Activated naive CD4-positive, alpha-beta T cell treated with anti-CD3 and anti-CD28 coated beads, Interleukin-2, amount 50 U/mL, for 24 hours (primary cell): ENCODE measurements around the gene SLC6A3.

Experiments used
- H3K27ac Mint-ChIP-seq: one replicate; pipeline ENCODE4 v1.8.0; 2021; ENCODE audit warnings: mild to moderate bottlenecking, mixed read lengths
- H3K27me3 Mint-ChIP-seq: one replicate; pipeline ENCODE4 v1.8.0; 2021; ENCODE audit warnings: mixed read lengths
- H3K36me3 Mint-ChIP-seq: one replicate; pipeline ENCODE4 v1.8.0; 2021; ENCODE audit warnings: mixed read lengths
- H3K4me1 Mint-ChIP-seq: one replicate; pipeline ENCODE4 v1.8.0; 2021; ENCODE audit warnings: mixed read lengths
- H3K4me3 Mint-ChIP-seq: one replicate; pipeline ENCODE4 v1.8.0; 2021; ENCODE audit warnings: mild to moderate bottlenecking, mixed read lengths
- H3K9me3 Mint-ChIP-seq: one replicate; pipeline ENCODE4 v1.8.0; 2021; ENCODE audit warnings: mixed read lengths

The SLC6A3 gene

DNA sequence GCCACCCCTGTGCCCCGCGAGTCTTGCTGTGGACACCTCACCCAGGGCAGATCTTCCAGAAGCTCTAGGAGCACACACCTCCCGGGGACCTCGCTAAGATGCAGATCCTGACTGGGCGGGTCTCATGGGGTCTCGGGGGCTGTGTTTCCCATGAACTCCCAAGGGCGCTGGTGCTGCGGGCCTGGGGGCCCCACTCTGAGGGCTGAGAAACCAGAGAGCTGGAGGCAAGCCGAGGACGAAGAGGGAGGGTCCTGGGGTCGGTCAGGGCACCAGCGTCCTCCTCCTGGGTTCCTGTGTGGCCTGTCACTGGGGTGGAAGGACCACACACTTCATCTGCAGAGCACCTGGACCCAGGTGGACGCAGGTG is 30.2 kb downstream of the SLC6A3 start:
- H3K27ac Mint-ChIP-seq: no peak overlapping the region
- H3K9me3 Mint-ChIP-seq: no peaks in the 10 kb centered on the region
- H3K27me3 Mint-ChIP-seq: peaks cover 7% of the 10 kb centered on the region
- H3K4me3 Mint-ChIP-seq: no peak overlapping the region
- no peaks in the 10 kb centered on the region for H3K36me3 Mint-ChIP-seq
- H3K4me1 Mint-ChIP-seq: no peaks in the 10 kb centered on the region

- Mint-ChIP-seq H3K36me3 (no peaks in the 10 kb centered on the region), H3K27ac (no peak overlapping the region), H3K9me3 (no peaks in the 10 kb centered on the region), H3K4me3 (no peak overlapping the region), H3K27me3 (peaks cover 8% of the 10 kb centered on the region), H3K4me1 (no peaks in the 10 kb centered on the region)
Measured at GRCh38 chr5:1414311-1415058, 30.8 kb downstream of the SLC6A3 start.

- Mint-ChIP-seq H3K4me1 (no peaks in the 10 kb centered on the region), H3K4me3 (no peak overlapping the region), H3K9me3 (no peaks in the 10 kb centered on the region), H3K36me3 (no peaks in the 10 kb centered on the region), H3K27me3 (peaks cover 9% of the 10 kb centered on the region), H3K27ac (no peak overlapping the region)
Measured at GRCh38 chr5:1413611-1414241, 31.5 kb downstream of the SLC6A3 start.

DNA sequence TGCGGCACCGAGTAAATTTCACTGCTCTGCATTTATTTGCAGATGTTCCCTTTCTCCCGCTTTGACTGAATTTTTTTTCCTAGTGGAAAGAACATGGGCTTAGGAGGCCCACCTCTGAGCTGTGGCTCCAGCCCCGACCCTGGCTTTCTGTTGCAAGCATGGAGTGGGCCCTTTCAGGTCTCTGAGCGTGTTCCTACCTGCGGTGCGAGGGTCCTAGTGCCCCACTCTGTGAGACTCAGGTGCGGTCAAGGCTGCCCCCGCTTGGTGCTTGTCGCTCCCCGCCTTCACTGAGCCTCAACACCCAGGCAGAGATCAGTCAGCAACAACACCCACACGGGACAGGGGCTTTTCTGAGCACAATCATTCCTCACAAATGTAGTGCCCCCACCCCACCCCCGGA is 32.0 kb downstream of the SLC6A3 start:
- Mint-ChIP-seq H3K4me1 (no peaks in the 10 kb centered on the region), H3K4me3 (no peak overlapping the region), H3K9me3 (no peaks in the 10 kb centered on the region)

DNA sequence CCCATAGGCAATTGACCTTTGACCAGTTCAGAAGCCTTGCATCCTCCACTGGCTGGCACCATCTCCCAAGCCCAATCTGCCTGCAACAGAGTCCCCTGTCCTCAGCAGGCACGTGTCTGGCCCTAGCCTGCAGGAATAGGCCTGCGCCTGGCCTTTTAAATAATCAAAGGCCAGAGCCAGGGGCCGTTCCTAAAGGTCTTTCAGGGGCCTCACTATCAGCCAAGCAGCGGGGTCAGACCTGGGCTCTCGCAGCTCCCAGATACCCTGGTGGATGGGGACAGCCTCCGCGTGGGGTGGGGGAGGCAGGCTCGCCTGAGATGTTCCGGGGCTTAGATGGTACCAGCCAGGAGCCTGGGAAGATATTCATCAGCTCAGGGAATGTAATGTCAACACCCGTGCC is 32.6 kb downstream of the SLC6A3 start:
- Mint-ChIP-seq H3K9me3 (no peaks in the 10 kb centered on the region), H3K4me1 (no peaks in the 10 kb centered on the region), H3K36me3 (no peaks in the 10 kb centered on the region), H3K27me3 (peaks cover 11% of the 10 kb centered on the region), H3K4me3 (no peak overlapping the region), H3K27ac (no peak overlapping the region)

More for the DNA sequence above, 32.0 kb downstream of the SLC6A3 start:
- no peak overlapping the region for H3K27ac Mint-ChIP-seq
- H3K27me3 Mint-ChIP-seq: peaks cover 10% of the 10 kb centered on the region
- H3K36me3 Mint-ChIP-seq: no peaks in the 10 kb centered on the region

GRCh38 chr5:1412163-1412562 is 33.1 kb downstream of the SLC6A3 start:
- Mint-ChIP-seq H3K4me1 (no peaks in the 10 kb centered on the region), H3K27me3 (peaks cover 11% of the 10 kb centered on the region), H3K27ac (no peak overlapping the region), H3K36me3 (no peaks in the 10 kb centered on the region), H3K9me3 (no peaks in the 10 kb centered on the region), H3K4me3 (no peak overlapping the region)

DNA sequence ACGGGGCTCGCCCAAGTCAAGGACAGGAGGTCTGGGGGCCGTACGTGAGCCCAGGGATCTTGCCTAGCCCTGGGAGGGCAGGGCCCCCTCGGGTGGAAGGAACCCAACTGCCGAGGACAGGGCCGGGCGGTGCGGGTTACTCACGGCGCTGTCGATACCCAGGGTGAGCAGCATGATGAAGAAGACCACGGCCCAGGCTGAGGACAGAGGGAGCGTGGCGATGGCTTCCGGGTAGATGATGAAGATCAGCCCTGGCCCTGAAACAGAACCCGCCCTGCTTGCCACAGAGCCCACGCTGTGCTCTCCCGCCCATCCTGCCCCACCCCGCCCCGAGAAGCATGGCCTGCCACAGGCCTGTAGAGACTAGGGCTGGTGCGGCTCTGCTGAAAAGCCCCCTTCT is 34.1 kb downstream of the SLC6A3 start:
- Mint-ChIP-seq H3K4me3 (no peak overlapping the region), H3K9me3 (no peaks in the 10 kb centered on the region), H3K27me3 (peaks cover 11% of the 10 kb centered on the region), H3K27ac (no peak overlapping the region), H3K36me3 (no peaks in the 10 kb centered on the region), H3K4me1 (no peaks in the 10 kb centered on the region)

DNA sequence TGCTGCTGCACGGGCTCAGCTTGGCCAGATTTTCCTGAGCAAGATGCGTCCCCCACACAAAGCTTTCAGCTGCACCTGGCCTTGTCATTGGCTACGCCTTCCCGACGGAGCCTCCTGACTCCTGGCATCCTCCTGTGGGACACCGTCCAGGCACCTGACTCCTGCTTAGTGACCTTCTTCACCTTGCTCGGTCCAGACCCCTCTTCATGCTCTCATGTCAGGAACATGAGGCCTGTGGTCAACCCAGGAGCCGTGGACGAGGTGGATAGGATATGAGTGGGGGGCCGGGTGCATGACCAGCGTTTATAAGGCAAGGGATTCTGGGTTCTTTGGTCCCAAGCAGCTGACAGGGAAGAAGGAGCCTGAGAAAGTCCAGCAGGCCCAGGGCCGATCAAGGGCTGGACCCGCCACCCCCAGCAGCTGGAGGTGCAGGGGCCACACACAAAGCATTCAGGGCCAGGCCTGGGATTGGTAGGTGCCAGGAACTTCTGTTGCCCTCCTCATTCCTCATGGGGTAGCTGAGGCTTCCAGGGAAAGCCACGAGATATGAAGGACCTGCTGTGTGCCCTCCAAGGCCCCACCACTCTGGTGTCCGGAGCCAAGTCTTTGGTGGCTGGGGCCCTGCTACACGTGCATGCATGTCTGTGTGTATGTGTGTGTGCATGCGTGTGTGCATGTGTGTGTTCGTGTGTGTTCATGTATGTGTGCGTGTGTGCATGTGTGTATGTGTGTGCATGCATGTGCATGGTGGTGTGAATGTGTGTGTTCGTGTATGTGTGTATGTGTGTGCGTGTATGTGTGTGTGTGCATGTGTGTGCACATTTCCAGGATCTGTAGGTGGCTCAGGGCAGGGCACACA is 34.9 kb downstream of the SLC6A3 start:
- Mint-ChIP-seq H3K36me3 (no peaks in the 10 kb centered on the region), H3K27ac (no peak overlapping the region), H3K4me1 (no peaks in the 10 kb centered on the region), H3K9me3 (no peaks in the 10 kb centered on the region), H3K4me3 (no peak overlapping the region), H3K27me3 (peaks cover 11% of the 10 kb centered on the region)

DNA sequence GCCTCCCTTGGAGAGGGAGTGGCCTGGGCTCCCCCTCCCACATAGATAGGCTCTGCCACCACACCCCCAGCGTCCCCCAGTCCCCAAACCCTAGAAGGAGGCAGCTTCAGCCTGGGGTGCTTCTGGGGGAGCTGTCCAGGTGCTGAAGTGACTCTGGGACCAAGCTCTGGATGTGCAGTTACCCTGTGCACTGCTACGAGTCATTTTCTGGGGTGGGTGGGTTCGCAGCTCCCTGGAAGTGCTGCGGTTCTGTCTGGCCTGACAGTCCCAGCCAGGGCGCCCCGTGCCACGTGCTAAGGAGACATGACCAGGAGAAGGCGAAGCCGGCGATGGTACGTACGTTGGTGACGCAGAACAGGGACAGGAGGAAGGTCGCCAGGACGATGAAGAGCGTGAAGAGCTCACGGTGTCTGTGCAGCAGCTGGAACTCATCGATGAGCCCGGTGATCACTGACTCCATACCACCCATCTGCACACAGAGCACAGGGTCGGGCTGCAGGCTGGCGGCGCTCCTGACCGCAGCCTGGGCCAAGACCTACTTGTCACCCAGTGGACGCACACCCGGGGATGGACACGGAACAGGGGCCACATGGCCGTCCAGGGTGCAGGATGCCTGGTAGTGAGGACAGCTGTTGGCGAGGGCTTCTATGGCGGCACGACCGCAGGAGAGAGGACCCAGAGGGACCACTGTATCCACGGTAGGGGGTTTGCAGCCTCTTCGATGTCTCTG is 35.7 kb downstream of the SLC6A3 start:
- Mint-ChIP-seq H3K36me3 (no peaks in the 10 kb centered on the region), H3K4me3 (no peak overlapping the region), H3K27me3 (peaks cover 11% of the 10 kb centered on the region), H3K9me3 (no peaks in the 10 kb centered on the region), H3K27ac (peak overlapping the region; percentile 8), H3K4me1 (no peaks in the 10 kb centered on the region)

DNA sequence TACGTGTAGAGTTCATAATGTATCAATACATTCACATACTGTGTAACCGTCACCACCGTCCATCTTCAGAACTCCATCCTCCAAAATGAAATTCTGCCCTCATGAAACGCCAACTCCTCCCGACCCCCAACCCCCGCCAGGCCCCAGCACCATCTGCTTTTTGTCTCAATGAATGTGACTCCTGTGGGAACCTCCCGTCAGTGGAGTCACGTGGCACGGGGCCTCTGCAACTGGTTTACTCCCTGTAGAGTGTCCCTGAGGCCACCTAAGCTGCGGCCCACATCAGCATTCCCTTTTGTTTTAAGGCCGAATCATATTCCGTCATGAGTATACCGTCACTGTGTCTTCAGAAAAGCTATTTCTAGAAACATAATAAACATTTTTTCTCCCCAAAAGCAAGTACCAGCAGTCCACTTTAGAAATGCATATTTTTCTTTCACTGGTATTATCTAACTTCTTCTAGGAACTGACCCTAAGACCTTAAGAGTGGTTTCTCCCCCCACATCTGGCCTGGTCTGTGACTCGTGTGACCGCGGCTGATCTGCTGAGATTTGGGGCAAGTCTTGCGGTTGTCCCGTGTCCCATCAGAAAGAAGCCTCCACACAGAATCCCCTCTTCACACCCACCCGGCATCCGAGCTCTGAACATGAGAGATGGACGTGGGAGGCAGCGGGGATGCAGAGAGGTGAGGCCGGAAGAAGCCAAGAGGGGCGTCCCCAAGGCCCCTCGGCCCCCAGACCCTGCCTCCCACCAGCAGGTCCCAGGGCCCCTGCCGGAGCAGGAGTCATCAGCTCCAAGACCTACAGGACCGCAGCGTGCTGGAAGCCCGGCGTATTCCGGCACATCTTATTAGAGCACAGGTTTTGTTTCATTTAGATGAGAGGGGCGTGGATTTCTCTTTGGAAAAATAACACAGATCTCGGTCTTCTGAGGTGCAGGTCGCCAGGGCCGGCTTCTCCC is 38.3 kb downstream of the SLC6A3 start:
- H3K4me3 Mint-ChIP-seq: no peak overlapping the region
- no peaks in the 10 kb centered on the region for H3K9me3 Mint-ChIP-seq
- no peaks in the 10 kb centered on the region for H3K36me3 Mint-ChIP-seq
- peaks cover 7% of the 10 kb centered on the region for H3K27me3 Mint-ChIP-seq
- no peaks in the 10 kb centered on the region for H3K4me1 Mint-ChIP-seq
- H3K27ac Mint-ChIP-seq: no peak overlapping the region

DNA sequence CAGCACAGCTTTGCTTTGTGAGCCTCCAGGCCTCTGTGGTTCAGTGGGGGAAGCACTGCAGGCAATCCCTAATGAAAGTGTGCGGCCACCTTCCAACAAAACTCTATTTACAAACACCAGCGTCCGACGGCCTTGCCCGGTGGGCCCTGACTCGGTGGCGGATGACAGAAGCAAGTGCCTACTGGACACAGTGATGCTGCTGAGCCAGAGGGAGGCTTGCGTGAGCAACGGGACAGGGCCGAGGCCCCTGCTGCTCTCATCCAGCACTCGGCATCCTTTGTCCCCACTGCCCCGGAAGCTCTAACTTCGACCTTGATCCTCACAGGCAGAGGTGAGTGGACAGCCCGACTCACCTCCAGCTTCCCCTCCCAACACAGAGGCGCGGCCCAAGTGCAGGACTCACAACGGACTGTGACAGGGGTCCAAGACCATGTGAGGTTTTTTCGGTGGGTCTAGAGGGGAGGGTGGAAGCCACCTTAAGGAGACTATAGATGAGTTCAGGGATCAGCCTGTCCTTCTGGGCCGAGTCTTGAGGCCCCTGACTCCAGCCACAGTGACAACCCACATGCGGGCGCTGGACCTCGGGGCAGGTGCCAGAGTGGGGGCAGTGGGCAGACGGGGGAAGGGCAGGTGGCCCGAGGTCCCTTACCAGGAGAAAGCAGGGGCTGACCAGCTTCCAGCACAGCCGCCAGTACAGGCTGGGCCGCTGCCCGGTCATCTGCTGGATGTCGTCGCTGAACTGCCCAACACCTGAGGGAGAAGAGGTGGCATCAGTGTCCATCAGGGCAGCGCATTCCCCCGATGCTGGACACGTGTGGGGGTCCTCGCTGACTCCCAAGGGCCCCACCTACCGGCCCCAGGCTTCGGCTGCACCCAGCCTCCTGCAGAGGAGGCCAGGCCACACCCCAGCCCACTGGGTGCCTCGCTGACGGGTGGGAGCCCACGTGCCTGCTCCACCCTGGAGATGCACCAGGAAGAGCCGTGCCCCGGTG is 39.4 kb downstream of the SLC6A3 start:
- Mint-ChIP-seq H3K27me3 (peaks cover 6% of the 10 kb centered on the region), H3K36me3 (no peaks in the 10 kb centered on the region), H3K4me1 (no peaks in the 10 kb centered on the region), H3K9me3 (no peaks in the 10 kb centered on the region), H3K27ac (no peak overlapping the region), H3K4me3 (no peak overlapping the region)

GRCh38 chr5:1405121-1405520 is 40.1 kb downstream of the SLC6A3 start:
- no peak overlapping the region for H3K27ac Mint-ChIP-seq
- H3K36me3 Mint-ChIP-seq: no peaks in the 10 kb centered on the region
- H3K4me3 Mint-ChIP-seq: no peak overlapping the region
- H3K4me1 Mint-ChIP-seq: no peaks in the 10 kb centered on the region
- peaks cover 3% of the 10 kb centered on the region for H3K27me3 Mint-ChIP-seq
- no peaks in the 10 kb centered on the region for H3K9me3 Mint-ChIP-seq

- no peaks in the 10 kb centered on the region for H3K4me1 Mint-ChIP-seq
- H3K4me3 Mint-ChIP-seq: no peak overlapping the region
- H3K36me3 Mint-ChIP-seq: peaks cover 2% of the 10 kb centered on the region
- no peak overlapping the region for H3K27ac Mint-ChIP-seq
- peaks cover 3% of the 10 kb centered on the region for H3K27me3 Mint-ChIP-seq
- no peaks in the 10 kb centered on the region for H3K9me3 Mint-ChIP-seq
Measured at GRCh38 chr5:1404062-1404461, 41.2 kb downstream of the SLC6A3 start.
